OCI-LY1 (cell line): ENCODE data around the gene SLC7A8.
"Not testable (repeated sequence)": the region's sequence is repeated elsewhere in the genome, so short reads cannot be mapped to it uniquely, and the experiment has no call there.

Source experiments
- CTCF ChIP-seq: fragments of 200-600 bp; sonication (generic), shearing (Covaris generic); IDR thresholded peaks from 2 replicates; pipeline ENCODE4 v1.5.1; 2017; ENCODE audit warnings: mild to moderate bottlenecking, antibody characterized with exemption, low read length, moderate library complexity, mixed read lengths
- EZH2 ChIP-seq: fragments of 200-600 bp; sonication (generic), shearing (Covaris generic); IDR thresholded peaks from 2 replicates; pipeline ENCODE4 v1.8.0; 2017; ENCODE audit warnings: borderline replicate concordance, mixed run types, mild to moderate bottlenecking, antibody characterized with exemption, low read length, moderate library complexity, mixed read lengths

GRCh38 chr14:23107620-23108019 is 75.8 kb downstream of the SLC7A8 start:
- TF ChIP-seq CTCF, EZH2: not testable (repeated sequence)
